GM18907 (cell line): Measurements from ENCODE around the gene CDK14.
"Not testable (repeated sequence)": the region's sequence is repeated elsewhere in the genome, so short reads cannot be mapped to it uniquely, and the experiment has no call there.

Experiments
- ATAC-seq: cut with Tn5 transposase; IDR thresholded peaks from one replicate; pipeline ENCODE4 v1.9.1; 2021; ENCODE audit warnings: mild to moderate bottlenecking, moderate library complexity; ENCODE audit not compliant: unreplicated experiment

Gene CDK14

GRCh38 chr7:90777041-90777440 lies 180.9 kb downstream of the CDK14 start:
- ATAC-seq = peak; percentile 91

- peak; percentile 40 for ATAC-seq
Measured at GRCh38 chr7:90777465-90777864, 181.3 kb downstream of the CDK14 start.

GRCh38 chr7:90777886-90778285 lies 181.8 kb downstream of the CDK14 start:
- no peak for ATAC-seq

- no peak for ATAC-seq
Measured at GRCh38 chr7:90788052-90788451, 191.9 kb downstream of the CDK14 start.

- ATAC-seq = no peak
Measured at GRCh38 chr7:90789736-90790306, 193.7 kb downstream of the CDK14 start.

- ATAC-seq = no peak
Measured at GRCh38 chr7:90791596-90791995, 195.5 kb downstream of the CDK14 start.

GRCh38 chr7:90792301-90792700 lies 196.2 kb downstream of the CDK14 start:
- no peak for ATAC-seq

GRCh38 chr7:90794234-90794633 lies 198.1 kb downstream of the CDK14 start:
- ATAC-seq = not testable (repeated sequence)

GRCh38 chr7:90797596-90797995 lies 201.5 kb downstream of the CDK14 start:
- ATAC-seq = no peak

- no peak for ATAC-seq
Measured at GRCh38 chr7:90804370-90804769, 208.2 kb downstream of the CDK14 start.

GRCh38 chr7:90815552-90815951 lies 219.4 kb downstream of the CDK14 start:
- not testable (repeated sequence) for ATAC-seq

- peak; percentile 99 for ATAC-seq
Measured at GRCh38 chr7:90816511-90817142, 220.5 kb downstream of the CDK14 start.

GRCh38 chr7:90817151-90817550 lies 221.0 kb downstream of the CDK14 start:
- ATAC-seq = no peak

- no peak for ATAC-seq
Measured at GRCh38 chr7:90817846-90818245, 221.7 kb downstream of the CDK14 start.

GRCh38 chr7:90818341-90818740 lies 222.2 kb downstream of the CDK14 start:
- no peak for ATAC-seq

- no peak for ATAC-seq
Measured at GRCh38 chr7:90821961-90822620, 226.0 kb downstream of the CDK14 start.

GRCh38 chr7:90824386-90825307 lies 228.5 kb downstream of the CDK14 start:
- no peak for ATAC-seq

- ATAC-seq = no peak
Measured at GRCh38 chr7:90825779-90826178, 229.7 kb downstream of the CDK14 start.

GRCh38 chr7:90828601-90829000 lies 232.5 kb downstream of the CDK14 start:
- ATAC-seq = no peak

GRCh38 chr7:90830308-90830707 lies 234.2 kb downstream of the CDK14 start:
- ATAC-seq = no peak

GRCh38 chr7:90832726-90833125 lies 236.6 kb downstream of the CDK14 start:
- ATAC-seq = no peak
